Hepatocyte (in vitro differentiated cells): ENCODE measurements around the gene METRN.

Experiments used
- CTCF ChIP-seq: fragments of 200-600 bp; sonication (generic); IDR thresholded peaks from 2 replicates; pipeline ENCODE4 v1.5.1; 2016; ENCODE audit warnings: antibody characterized with exemption, mild to moderate bottlenecking; ENCODE audit not compliant: poor library complexity
- EZH2 ChIP-seq: fragments of 200-600 bp; sonication (generic); IDR thresholded peaks from 2 replicates; pipeline ENCODE4 v1.6.1; 2016; ENCODE audit warnings: antibody characterized with exemption, mild to moderate bottlenecking, borderline replicate concordance
- EZH2phosphoT487 ChIP-seq: fragments of 200-600 bp; sonication (generic); IDR thresholded peaks from one replicate; pipeline ENCODE4 v1.6.1; 2018; ENCODE audit warnings: antibody characterized with exemption, mild to moderate bottlenecking, low read depth, moderate library complexity; ENCODE audit not compliant: unreplicated experiment, severe bottlenecking

DNA sequence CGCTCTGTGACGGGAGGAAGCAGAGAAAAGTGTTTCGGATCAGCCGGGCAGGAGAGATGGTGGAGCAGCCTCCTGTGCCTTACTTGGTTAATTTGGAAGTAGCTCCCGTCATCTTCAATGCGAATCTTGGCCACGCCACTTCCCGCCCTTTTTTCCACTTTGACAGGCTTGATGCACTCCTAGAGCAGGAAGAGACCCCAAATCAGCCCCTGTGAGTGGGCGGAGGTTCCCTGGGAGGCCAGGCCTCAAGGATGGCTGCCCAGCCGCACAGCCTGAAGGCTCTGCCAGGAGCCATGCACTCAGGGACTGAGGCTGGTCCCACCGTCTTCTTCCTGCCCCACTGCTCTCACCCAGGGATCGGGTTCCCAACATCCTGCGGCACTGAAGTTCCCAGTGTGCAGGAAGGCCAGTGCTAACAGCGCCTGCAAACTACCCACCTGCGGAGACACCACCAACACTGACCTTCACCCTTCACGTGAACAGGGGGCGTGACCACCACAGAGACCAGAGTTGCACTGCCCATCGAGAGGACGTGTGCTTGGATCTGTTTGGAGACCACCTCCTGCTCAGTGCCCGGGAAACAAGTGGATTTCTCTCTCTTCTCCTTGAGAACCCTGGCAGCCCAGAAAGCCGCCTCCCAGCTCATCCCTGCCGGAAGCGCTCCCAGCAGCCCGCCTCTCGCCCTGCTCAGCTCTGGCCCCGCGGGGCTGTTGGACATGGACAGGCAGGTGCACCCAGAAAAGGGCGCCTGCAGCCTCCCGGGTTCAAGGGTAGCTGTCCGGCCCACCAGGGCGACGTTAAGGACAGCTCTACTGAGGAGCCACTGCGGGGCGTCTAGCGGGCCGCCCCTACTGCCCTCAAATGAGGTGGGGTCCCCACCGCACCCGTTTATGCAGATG, 24.9 kb downstream of the METRN start:
- TF ChIP-seq CTCF = no peak
- no peak for TF ChIP-seq EZH2
- no peak for TF ChIP-seq EZH2phosphoT487
